GM21737 (cell line): ENCODE results near the gene SARDH.

ENCODE experiments used
- ATAC-seq: cut with Tn5 transposase; IDR thresholded peaks from one replicate; pipeline ENCODE4 v1.9.1; 2021; ENCODE audit warnings: mild to moderate bottlenecking, moderate library complexity; ENCODE audit not compliant: unreplicated experiment

The SARDH gene

DNA sequence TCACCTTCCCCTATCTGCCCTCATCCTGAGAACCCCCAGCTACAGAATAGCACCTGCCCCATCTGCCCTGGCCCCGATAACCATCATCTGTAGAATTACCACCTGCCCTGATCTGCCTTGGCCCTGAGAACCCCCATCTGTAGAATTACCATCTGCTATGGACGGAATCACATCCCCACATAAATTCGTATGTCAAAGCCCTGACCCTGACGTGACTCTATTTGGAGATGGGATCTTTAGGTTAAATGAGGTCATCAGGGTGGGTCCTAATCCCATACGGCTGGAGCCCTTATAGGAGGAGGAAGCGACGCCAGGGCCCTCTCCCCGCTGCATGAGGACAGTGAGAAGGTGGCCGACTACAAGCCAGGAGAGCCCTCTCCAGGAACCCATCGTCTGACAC, 32.6 kb downstream of the SARDH start:
- no peak for ATAC-seq

DNA sequence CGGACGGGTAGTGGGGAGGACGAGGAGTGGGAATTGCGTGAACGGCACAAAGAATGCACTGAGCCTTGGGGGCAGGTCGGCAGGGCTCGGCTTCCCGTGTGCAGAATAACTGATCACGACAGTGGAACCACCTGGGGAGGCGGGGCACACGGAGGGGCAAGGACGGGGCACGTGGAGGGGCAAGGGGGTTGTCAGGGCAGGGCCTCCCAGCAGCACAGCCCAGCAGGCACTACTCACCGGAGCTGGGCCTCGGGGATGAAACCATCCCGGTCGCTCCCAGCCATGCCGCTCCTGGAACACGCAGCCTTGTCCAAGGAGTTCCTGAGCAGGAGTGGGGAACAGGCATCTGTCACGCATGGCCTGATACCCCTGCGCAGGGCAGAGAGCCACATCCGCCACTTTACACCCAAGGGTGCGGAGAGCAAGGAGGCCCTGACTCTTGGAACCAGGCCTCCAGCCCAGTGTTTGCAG, 33.4 kb downstream of the SARDH start:
- no peak for ATAC-seq

DNA sequence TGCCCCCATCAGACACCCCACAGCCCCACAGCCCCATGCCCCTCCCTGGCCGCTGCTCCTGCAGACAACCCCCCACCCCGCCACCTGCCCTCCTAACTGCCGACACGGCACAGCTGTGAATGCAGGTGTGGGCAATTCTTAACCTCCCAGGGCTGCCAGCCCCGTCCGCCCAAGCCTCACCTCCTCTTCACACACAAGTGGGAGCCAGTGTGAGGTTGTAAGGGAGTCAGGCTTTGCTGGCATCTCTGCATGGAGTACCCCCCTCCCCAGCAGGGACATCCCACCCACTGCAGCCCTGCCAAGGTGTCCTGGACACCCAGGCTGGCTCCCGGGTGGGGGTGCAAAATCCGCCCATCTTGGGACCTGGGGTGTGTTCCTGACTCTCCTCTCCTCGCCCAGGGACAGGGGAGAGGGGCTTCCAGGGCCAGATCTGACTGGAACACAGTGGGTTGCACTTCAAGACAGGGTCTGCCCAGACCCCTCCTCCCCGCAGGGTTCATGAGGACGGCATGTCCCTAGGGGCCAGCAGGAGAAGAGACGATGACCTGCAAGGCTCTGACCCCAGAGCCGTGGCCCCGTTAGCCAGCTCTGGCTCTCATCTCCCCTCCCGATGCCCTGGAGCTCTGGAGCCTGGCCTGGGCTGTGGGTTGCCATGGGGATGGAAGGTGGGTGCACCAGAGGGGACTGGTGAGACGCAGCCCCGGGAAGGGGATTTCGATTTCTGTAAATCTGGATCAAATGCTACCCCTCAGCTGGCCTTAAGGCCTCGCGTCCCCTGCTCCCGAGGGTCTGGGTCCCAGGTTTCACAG, 34.4 kb downstream of the SARDH start:
- ATAC-seq, result no peak

DNA sequence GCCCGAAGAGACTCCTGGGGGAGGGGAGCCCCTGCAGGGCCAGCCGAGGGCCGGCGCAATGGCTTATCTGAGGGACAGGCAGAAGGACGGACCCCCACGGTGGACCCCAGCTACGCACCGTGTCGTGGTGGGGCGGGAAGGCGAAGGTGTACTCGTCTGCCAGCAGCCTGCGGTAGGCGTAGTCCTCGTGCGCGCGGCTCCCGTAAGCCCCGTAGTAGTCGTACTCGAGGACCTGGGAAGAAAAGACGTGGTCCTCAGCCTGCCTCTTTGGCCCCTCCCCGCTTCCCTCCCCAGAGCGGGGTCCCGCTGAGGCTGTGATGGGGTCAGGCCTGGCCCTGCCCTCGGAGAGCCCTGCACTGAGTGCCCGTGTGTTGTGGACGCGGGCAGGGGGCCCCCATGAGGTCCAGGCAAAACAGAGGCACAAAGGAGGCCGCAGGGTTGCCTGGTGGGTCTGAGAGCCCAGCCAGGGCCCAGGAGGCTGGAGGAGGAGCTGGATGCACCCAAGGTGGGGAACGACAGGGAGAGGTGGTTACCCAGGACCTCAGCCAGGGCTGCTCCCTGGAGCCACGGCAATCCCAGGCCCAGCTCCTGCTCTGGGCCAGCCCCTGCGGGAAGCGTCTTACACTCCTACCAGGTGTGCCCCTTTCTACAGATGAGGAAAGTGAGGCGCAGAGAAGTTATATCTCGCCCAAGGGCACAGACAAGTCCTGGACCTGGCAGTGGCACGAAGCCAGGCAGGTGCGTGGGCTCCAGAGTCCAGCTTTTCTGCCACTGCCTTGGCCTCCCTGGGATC, 35.2 kb downstream of the SARDH start:
- no peak for ATAC-seq

DNA sequence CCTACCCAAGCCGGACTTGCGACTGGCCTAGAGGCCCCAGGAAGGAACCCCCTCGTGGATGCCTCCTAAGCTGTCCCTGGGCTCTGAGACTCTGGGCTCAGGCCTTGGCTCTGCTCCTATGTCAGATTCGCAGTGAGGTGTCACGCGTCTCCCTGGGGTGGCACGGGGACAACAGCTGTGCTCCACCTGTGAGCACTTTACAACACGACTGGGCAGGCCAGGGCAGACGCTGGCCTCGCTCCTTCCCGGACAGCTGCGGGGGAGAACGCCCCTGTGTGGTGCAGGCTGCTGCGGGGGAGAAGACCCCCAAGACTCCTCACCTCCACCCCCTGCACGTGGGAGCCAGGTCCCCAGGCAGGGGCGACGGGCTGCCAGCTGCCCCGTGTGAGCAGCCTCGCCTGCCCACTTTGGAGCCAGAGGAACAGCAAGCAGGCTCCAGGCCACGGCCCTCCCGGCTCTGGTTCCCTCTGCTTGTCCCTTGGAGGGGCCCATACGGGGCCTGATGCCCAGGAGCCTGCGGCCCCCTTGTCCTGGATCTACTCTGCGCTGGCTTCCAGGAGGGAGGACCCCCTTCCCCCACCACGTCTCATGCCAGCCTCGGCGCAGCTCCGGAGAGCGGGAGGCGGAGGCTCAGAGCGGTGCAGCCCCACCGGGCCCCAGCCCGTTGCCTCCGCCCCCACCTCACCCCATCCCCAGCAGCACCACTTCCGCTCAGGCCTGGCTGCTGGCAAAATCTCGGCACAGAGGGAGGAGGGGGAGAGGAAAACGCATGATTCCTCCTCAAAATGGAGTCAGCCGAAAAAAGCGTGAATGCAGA, 36.0 kb downstream of the SARDH start:
- ATAC-seq, result no peak

DNA sequence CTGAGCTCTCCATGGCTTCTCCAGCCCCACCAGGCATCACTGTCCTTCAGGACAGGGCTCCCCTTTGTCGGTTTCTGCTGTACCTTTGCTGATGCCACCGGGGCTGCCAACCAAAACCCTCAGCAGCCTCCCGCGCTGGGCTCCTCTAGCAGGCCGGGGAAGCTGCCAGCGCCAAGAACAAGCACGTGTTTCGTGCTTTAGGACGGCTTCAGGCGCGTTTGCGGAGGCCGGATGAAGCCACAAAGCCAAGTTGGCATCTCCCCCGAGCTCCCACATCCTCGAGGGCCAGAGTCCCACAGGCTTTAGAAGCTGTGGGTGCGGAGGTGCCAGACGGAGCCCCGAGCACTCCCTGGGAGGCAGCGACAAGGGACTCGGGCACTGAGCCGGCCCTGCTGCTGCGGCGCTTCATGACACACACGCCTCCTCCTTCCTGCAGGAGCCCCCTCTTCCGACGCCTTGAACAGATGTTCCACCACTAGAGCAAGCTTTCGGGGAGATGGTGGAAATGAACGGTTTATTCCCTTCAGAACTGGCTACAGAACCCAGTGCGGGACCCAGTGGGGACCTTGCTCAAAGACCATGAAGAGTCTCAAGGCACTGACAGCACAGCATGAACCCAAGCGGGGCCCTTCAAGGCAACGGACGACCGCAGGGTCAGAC, 36.7 kb downstream of the SARDH start:
- ATAC-seq, result no peak

DNA sequence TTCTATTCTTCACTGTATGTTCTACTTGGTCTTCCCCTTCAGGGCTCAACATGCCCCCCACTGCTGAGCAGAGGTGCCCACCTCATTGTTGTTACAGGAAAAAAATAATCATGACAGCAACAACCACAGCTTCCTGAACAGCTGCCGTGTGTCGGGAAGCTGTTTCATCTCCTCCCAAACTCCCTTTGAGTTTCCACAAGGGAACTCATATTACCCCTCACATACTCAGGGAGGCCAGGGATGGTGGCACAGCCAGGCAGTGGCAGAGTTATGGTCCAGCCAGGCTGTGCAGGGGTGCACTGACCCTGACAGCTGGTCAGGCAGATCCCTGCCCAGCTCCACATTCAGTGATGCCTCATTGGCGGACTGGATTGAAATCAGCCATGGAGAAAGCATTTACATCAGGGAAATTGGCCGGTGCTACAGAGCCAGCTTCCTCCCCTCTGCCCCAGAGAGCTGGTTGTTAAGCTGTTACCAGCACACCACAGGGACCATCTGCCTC, 37.3 kb downstream of the SARDH start:
- ATAC-seq, result no peak

DNA sequence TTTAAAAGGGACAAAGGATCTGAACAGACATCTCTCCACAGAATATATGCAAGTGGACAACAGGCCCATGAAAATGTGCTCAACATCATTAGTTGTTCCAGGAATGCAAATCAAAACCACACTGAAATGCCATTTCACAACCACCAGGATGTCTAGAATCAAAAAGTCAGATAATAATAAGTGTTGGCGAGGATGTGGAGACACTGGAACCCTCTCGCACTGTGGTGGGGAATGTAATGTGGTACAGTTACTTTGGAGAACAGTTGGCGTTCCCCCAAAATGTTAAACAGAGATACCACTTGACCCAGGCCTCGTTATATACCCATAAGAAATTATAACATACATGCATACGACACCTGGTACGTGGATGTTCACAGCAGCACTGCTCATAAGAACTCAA, 38.6 kb downstream of the SARDH start:
- ATAC-seq, result no peak

DNA sequence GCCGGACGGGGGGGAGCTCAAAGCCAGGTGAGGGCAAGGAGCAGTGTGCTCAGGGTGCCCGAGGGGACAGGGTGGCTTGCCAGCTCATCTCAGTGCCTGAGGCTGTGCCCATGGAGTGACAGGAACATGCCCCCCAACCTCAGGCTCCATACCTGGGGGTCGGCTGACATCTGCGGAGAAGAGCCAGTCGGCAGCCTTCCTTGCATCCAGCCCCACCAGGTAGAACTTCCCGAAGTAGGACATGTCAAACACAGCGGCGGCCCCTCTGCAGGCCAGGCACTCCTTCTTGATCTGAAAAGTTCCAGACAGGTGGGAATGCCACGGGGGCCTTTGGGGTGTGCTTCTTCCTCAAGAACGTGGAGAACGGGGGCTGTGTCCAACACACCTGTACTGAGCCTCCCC, 42.1 kb downstream of the SARDH start:
- no peak for ATAC-seq

DNA sequence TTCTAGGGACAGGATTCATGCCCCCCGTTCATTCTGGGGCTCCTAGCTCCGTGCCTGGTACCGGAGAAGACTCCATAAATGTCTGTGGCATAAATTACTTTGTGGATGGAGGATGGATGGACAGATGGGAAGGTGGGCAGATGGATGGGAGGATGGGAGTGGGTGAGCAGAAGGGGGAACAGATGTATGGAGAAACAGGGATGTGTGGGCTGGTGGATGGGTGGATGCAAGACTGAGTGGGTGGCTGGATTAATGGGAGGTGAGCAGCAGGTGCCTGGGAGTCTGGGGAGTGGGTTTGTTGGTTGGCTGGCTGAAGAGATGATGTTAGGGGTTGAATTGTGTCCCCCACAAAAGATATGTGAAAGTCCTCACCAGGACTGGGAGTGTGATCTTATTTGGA, 43.5 kb downstream of the SARDH start:
- no peak for ATAC-seq

DNA sequence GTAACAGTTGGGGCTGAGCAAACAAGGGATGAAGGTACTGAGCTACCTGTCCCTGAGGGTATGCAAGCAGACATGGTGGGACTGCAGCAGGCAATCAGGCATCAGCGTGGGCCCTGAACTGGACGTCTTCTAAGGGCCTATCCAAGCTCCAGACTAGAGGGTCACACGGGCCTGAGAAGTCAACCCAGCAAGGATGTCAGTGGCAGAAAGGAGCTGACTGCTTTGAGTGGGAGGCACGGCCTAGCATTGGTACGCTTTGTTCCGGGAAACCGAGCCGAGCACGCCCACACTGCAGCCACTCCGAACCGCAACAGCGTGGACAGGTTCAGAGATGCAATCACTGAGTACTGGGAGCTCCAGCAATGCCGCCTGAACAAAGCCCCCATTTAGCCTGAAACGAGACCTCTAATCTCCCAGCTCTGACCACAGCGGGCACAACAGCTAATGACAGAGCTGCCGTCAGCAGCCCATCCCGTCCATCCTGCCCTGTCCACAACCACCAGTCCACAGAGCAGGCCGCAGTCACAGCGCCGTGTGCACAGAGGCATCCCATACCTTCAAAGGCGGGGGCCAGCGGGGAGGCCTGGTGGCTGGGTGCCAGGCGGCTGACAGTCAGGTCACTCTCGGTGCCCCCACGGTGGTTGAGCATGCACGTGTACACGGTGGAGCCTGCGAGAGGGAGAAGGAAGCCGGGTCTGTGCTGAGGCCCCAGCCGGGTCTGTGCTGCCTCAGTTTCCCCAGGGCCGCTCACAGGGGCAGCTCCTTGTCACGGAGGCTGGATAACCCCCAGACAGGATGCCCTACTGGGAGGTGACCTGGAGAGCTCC, 44.2 kb downstream of the SARDH start:
- no peak for ATAC-seq

DNA sequence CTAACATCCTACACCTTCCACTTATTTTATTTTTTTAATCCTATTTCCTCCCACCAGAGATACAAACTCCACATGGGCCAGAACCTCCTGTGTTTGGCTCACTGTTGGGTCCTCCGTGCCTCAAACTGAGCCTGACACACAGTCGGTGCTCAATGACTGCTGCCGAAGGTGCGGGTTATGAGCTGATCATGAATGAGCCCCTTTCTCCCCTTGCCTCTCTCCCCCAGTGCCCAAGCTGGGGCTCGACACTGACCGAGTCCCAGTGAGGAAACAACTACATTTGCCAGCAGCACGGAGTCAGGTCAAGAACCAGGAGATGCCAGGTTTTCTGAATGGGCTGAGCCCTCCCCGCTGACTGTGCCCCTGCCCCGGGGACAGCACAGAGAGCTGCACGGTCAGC, 45.0 kb downstream of the SARDH start:
- ATAC-seq, result no peak

DNA sequence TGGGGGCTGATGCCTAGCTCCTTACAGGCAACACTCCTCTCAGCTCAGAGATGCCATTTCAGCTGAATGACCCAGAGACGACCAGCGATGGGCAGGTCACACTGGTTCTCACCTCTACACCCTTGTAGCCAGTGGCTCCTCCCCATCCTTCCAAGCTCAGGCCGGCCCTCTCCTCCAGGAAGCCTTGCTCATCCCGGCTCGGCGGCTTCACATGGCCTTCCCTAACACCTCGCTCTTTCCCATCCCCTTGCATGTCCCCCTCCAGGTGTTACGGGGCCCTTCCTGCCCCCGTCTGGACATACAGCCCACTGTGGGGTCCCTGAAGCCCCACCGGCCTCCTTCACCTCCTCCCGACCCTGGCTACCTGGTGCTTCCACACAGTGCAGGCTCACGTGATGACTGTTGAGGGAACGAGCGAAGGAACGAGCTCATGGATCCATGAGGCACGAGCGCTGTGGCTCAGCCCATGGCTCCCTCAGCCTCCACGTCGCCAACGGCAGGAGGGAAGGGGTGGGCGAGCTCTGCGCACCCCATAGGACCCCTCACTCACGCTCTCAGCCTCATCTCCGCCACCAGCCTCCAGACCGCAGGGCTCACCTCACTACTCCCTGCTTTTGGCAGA, 45.7 kb downstream of the SARDH start:
- no peak for ATAC-seq

DNA sequence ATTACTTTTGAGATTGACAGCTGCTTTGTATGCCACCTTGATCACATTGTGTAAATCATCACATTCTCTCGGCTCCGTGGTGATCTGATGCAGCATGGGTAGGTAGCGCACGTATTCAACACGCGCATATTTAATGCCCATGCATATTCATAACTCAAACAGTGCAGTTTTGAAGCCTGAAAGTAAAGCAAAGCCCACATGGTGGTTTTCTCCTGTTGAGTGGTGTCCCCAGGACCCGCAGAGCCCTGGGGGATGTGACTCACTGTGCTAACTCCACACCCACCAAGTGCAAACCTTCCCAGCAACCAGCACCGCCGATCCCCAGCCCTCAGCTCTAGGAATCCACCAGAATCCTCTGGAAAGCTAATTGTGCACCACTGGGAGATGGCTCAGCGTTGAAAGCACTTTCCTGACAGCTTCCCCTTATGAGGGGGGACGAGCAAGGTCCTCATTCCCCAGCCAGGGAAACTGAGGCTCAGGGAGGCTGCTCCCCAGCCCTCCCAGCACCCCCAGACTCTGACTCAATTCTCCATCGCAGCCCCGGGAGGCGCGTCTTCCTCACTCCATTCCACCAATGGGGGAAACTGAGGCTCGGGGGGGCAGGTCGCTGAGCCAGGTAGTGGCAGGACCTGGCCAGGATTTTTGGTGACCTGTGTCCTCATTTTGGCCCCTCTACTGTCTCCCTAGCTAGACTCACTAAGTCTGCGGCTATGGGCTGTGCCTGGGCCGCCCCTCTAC, 46.4 kb downstream of the SARDH start:
- ATAC-seq, result no peak

DNA sequence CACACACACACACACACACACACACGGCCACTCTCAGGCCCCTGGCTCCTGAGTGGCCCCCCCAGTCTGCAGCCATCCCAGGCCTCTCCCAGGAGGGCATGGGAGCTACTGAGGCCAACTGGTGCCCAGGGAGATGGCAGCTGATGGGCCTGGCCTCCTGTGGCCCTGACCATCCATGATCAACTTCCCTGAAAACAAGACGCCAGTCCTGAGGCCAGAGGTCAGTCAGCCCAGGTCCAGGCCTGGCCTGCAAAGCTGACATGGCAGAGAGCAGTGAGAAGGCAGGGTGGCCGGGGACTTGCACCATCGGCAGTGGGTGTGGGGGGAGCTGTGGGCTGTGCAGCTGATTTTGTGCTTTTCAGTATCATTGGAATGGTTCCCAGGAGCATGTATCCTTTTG, 47.0 kb downstream of the SARDH start:
- no peak for ATAC-seq

DNA sequence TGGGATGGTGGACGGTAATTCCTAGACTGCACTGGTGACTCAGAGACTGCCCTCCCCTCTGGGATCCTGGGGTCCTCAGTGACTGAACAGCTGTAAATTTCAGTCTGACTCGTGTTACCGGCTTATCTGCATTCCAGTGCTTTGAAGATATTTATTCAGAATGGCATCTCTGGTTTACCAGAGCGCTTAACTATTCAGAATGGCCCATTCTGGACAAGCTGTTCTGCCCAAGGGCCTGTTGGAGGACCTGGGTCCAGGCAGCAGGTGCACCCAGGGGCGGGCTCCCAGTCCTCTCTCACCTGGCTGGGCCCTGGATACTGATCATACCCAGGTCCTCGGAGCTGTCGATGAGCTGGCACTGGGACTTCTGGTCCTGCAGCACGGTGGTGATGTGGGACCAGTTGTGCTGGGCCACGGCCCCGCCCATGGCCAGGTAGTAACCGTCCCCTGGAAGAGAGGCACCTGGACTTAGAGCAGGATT, 48.0 kb downstream of the SARDH start:
- no peak for ATAC-seq

DNA sequence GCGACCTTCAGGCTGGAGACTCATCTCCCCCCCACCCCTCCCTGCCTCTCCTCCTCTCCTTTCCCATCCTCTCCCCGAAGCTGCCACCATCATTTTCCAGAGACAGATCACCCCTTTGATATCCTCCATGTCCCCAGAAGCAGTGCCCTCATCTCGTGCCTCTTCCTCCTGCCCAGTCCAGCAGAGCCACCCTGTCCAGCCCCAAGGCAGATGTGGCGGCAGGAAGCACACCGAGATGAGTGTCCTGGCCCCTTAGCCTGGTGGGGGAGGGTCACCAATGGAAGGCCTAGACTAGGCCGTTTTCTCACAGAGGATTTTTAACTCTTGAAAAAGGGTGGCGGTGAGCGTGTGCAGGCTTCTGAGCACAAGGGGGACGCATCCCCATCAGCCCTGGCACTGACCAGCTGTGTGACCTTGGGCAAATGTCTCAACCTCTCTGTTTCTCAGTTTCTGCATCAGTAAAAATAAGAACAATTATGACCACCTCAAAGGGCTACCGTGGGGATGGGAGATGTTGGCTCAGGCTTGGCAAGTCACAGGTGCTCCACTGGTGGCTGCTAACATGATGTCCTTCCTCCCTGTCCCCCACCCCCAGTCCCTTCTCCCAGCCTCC, 48.9 kb downstream of the SARDH start:
- no peak for ATAC-seq
